IMR-90 (cell line): ENCODE measurements around the gene NTRK3.

ENCODE experiments used
- CEBPB ChIP-seq: IDR thresholded peaks from 2 replicates; pipeline ENCODE4 v1.6.1; 2012; ENCODE audit warnings: low read depth, low read length, improper control_type of control experiment
- POLR2A ChIP-seq: IDR thresholded peaks from 2 replicates; pipeline ENCODE4 v1.6.1; 2012; ENCODE audit warnings: mild to moderate bottlenecking, low read depth, low read length
- TF ChIP-seq, protein P1 (sequence below): conservative IDR thresholded peaks from 2 replicates; pipeline ENCODE4 v1.5.1; 2012; ENCODE audit warnings: mild to moderate bottlenecking, low read depth, low read length, improper control_type of control experiment

DNA sequence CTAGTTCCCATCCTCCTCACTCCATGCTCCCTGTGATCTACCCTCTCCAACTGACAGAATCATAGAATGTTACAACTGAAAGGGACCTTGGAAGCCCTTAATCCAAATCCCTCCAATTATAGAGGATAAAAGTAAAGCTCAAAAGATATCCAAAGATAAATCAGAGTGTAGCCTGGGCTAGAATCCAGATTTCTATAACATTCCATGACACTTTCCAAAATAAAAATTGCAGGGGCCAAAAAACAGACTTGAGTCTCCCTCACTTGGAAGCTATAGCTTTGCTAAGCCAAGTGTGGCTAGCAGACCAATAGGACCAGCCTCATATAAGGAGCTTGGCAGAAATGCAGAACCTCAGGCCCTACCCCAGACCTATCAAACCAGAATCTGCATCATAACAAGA is 148.1 kb downstream of the NTRK3 start:
- TF ChIP-seq POLR2A (no peak), CEBPB (no peak)
- TF ChIP-seq, protein P1, sequence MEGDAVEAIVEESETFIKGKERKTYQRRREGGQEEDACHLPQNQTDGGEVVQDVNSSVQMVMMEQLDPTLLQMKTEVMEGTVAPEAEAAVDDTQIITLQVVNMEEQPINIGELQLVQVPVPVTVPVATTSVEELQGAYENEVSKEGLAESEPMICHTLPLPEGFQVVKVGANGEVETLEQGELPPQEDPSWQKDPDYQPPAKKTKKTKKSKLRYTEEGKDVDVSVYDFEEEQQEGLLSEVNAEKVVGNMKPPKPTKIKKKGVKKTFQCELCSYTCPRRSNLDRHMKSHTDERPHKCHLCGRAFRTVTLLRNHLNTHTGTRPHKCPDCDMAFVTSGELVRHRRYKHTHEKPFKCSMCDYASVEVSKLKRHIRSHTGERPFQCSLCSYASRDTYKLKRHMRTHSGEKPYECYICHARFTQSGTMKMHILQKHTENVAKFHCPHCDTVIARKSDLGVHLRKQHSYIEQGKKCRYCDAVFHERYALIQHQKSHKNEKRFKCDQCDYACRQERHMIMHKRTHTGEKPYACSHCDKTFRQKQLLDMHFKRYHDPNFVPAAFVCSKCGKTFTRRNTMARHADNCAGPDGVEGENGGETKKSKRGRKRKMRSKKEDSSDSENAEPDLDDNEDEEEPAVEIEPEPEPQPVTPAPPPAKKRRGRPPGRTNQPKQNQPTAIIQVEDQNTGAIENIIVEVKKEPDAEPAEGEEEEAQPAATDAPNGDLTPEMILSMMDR = no peak
